ENCODE data around the gene CDHR2.

CDHR2 gene, protein sequence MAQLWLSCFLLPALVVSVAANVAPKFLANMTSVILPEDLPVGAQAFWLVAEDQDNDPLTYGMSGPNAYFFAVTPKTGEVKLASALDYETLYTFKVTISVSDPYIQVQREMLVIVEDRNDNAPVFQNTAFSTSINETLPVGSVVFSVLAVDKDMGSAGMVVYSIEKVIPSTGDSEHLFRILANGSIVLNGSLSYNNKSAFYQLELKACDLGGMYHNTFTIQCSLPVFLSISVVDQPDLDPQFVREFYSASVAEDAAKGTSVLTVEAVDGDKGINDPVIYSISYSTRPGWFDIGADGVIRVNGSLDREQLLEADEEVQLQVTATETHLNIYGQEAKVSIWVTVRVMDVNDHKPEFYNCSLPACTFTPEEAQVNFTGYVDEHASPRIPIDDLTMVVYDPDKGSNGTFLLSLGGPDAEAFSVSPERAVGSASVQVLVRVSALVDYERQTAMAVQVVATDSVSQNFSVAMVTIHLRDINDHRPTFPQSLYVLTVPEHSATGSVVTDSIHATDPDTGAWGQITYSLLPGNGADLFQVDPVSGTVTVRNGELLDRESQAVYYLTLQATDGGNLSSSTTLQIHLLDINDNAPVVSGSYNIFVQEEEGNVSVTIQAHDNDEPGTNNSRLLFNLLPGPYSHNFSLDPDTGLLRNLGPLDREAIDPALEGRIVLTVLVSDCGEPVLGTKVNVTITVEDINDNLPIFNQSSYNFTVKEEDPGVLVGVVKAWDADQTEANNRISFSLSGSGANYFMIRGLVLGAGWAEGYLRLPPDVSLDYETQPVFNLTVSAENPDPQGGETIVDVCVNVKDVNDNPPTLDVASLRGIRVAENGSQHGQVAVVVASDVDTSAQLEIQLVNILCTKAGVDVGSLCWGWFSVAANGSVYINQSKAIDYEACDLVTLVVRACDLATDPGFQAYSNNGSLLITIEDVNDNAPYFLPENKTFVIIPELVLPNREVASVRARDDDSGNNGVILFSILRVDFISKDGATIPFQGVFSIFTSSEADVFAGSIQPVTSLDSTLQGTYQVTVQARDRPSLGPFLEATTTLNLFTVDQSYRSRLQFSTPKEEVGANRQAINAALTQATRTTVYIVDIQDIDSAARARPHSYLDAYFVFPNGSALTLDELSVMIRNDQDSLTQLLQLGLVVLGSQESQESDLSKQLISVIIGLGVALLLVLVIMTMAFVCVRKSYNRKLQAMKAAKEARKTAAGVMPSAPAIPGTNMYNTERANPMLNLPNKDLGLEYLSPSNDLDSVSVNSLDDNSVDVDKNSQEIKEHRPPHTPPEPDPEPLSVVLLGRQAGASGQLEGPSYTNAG (N-terminal part only)
- 0 to 0.48 (median 0.24) reads per million in 18 experiments for total RNA-seq

DNA sequence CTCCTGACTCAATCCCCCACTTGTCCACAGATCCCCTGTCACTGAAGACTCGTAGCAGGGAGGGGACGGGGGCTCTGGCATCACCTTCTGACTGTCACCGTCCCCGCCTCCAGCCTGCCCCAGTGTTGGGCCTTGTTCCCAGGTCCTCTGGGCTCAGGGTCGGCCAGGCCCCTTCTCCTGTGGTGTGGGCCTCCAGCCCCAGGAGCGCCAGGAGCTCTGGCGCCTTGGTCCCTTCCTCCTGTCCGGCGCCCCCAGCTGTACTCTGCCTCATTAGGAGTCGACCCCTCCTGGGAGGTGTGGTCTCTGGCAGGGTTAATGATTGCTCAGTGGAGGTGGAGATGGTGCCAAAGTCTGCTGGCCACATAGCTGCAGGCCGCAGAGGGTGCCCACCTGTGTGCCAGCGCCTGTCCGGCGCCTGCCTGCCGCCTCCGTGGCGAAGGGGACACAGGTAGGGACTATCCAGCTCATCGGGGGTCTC is at the start of gene CDHR2:
TSS of gene CDHR2 (plus strand) at position 376 of the 478 bp plus-strand sequence. CDS start 16,011 bp downstream, outside the sequence.
- no peak for DNase-seq

DNA sequence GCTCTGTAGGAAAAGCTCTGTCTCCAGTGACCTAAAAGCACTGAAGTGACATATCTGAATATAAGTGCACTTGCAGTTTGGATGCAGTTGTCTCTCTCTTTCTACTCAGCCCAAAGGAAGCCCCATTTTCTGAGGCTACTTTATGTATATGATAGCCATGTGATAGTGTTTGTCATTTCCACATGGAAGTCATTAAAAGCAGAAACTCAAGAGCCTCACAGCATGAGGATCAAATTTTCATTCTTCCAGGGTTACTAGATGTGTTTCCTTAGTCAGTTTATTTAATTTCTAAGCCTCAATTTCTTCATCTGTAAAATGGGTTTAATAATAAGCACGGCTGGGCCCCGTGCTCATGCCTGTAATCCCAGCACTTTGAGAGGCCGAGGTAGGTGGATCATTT is 48.6 kb upstream of the CDHR2 start:
- no peak for DNase-seq

DNA sequence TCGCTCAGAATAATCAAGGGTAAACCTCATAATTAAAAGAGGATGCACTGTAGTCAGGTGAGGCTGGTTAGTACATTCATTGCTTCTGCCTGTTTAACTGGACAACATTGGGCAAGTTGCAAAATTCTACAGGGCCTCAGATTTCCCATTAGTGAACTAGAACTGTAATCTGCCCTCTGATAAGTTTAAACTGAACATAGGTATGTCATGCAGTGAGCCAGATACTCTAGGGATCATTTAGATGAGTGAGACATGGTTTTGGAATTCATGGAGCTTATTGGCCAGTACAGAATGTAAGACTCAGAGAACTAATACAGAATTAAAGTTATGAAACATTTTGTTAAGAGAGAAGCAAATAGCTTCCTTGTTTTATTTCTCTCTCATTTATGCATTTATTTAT is 47.8 kb upstream of the CDHR2 start:
- no peak for DNase-seq

DNA sequence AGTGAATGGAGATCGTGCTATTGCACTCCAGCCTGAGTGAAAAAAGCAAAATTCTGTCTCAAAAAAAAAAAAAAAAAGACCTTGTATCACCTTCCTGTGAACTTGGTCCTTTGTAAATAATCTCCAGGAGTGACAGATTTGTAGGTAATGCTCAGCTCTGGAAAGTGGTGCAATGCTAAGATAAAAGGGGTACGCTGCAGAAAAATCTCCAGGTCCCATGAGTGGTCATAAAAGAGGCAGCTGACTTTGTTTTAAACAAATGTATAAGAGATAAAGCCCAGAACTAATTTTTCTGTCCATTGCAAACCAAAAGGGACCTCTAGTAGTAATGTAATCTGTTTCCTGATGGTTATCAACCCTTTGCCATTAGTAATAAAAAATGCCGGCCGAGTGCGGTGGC is 45.6 kb upstream of the CDHR2 start:
- no peak for DNase-seq

DNA sequence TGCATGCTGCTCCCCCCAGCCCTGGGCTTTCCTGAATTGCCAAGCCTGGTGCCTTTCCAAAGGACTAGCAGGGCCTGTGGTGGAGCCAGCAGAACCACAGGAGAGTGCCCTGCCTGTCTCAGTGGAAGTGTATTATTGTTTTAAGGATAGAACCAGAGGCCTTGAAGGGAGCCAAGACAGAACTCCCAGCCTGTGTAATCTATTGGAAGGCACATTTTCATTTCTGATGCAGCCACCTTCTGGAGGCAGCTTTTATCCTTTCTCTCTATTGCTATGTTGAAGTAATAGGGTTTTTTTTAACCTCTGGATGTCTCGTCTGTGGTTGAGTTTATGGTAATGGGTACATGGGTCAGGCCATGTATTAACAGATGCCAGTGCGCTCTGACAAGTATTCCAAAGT is 41.2 kb upstream of the CDHR2 start:
- no peak for DNase-seq

DNA sequence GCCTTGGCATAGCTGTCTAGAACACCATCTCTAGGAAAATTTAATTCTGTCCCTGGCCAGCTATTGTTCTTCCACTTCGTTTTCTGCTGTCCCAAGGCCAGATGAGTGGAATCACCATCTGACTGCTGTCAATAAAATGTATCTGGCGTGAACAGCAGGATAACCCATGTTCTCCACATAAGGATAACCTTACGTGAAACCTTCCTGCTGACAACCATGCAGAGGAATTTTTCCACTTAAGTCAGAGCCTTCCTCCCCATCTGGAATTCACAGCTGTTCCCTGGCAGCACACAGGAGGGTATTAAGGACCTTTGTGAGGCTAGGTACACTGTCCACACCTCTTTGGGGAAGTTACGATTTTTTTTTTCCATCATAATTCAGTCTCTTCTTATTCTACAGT is 40.5 kb upstream of the CDHR2 start:
- DNase-seq, result no peak

DNA sequence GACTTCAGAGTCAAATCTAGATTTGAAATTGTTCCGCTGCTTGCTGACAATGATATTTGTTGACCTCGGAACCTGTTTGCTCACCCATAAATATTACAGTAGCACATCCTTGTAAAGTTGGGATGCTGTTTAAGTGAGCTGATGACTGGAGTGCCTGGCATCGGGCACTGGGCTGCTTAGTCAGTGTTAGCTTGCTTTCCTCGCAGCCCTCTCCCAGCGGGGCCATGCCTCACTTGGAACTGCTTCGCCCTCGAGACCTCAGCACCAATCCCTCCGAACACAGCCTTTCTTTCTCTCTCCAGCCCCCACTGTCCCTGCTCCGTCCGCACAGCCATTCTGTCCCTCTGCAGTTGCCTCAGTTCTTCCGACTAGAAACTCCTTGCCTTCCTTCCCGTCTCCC is 35.4 kb upstream of the CDHR2 start:
- no peak for DNase-seq

DNA sequence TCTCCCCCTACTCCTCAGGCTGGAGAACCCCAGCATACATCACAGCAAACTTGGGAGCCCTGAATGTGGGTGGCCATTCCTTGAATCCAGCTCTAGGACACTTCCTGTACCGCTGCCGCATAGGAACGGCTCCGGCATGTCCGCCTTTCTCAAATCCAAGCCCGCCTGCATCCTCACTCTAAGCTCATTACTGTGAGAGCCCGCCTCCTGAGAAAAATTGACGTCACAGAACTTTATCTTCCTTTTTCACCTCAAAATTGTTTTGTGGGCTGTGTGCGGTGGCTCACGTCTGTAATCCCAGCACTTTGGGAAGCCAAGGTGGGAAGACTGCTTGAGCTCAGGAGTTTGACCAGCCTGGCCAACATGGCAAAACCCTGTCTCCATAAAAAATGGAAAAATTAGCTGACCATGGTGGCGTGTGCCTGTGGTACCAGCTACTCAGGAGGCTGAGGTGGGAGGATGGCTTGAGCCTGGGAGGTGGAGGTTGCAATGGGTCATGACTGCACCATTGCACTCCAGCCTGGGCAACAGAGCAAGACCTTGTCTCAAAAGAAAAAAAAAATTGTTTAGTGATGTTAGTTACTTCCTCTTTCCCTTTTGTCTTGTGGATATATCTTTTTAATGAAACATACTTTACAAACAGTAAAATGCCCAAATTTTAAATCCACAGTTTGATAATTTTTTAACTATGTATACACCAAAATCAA is 34.7 kb upstream of the CDHR2 start:
- DNase-seq, result no peak

DNA sequence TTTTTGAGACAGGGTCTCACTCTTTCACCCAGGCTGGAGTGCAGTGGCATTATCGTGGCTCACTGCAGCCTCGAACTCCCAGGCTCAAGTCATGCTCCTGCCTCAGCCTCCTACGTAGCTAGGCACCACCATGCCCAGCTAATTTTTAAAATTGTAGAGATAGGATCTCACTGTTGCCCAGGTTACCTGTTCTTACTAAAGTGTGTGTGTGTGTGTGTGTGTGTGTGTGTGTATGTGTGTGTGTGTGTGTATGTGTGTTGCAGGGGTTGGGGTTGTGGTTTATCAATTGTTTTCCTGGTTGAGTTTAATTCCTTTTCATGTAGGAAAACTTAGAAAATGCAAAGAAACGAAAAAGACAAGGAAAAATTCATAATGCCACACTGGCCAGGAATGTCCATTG is 33.7 kb upstream of the CDHR2 start:
- no peak for DNase-seq

DNA sequence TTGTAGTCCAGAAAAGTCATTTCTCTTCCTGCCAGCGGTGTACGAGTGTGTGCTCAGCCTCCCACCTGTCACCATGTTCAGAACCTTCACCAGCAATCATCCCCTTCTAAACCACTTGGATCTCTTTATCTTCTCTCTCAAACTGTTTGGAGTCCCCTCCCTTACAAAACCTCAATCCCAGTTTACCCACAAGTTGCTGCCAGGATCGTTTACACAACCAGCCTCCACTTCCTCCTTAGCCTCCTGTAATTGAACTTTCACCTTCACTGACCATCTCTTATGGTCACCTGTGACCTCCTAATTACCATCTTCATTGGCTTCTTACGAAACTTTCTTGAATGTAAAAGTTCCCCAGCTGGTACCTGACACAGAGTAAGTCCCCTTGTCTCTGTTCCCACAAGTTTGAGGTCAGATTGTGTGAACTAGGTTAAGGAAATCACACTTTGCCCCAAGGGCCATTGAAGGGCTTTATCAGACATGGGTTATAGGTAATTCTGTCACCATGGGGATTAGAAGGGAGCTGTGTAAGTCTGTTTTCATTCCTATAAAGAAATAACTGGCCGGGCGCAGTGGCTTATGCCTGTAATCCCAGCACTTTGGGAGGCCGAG is 32.0 kb upstream of the CDHR2 start:
- DNase-seq, result no peak

DNA sequence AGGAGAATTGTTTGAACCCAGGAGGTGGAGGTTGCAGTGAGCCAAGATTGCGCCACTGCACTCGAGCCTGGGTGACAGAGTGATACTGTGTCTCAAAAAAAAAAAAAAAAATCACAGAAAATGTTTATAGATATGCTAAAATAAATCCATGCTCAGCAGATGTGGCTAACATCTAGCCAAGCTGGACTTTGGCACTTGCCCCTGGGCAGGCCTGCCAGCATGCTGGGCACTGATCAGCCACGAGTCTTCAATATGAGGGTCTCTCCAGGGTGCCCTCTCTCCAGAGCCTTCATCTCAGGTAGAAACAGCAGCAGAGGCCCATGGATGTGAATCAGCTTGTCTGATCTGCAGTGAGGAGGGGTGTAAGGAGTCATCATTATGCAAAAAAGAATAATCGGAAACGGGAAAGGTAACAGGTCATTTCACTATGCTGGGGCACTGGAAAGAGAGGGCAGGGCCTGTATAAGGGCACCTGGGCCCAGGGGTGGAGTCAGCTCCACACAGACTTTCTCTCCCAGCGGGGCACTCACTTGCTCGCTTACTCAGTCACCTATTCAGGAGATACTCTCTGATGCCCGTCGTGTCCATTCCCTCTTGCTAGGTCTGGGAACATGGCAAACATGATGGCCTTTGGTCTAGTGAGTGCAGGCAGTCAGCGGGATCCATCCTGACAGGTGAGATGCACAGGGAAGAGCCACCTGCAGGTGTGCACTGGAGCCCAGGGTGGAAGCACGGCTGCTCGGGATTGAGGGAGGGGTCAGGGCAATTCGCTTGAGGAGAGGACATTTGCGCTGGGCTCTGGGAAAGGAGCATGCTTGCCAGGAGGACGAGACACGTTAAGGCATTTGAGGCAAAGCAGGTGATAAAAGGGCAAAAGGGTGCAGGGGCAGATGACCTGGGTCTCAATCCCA is 29.1 kb upstream of the CDHR2 start:
- DNase-seq, result no peak

DNA sequence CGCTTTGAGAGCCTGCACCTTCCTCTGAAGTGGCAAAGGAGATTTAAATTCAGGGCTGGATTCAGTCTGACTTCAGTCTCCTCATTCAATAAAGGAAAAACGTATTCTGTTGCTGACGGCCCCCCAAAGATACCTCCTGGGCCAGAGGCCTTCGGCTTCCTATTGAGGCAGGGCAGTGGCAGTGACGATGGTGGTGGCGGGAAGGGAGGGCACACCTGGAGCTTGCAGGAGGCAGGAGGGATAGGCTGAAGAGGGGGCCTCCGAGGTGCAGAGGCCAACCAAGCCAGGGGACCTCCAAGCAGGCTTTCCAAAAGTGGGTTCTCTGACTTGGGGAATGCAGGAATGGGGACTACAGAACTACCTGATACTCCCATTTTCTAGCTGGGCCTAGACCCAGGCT is 27.9 kb upstream of the CDHR2 start:
- no peak for DNase-seq

DNA sequence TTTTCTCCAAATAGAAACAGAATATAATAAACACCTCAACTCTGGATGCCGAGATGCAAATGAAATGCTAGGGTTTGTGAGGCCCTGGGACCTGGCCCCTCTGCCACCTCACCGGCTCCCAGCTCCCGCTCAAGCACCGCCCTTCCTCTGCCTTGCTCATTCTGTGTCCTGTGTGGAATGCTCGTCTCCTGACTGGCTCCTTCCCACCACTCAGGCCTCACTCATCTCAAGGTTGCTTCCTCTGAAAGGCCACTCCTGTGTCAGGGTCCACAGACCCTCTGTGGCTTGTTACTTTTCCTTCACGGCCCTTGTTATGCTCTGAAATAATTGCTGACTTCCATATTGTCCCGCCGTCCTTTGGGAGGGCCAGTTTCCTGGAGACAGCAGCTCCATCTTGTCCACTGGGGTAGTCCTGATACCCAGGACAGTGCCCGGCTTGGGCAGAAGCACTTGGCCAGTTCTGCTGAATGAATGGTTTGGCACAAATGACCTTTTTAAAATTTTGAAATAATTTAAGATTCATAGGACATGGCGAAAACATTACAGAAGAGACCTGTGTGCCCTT is 27.4 kb upstream of the CDHR2 start:
- no peak for DNase-seq

DNA sequence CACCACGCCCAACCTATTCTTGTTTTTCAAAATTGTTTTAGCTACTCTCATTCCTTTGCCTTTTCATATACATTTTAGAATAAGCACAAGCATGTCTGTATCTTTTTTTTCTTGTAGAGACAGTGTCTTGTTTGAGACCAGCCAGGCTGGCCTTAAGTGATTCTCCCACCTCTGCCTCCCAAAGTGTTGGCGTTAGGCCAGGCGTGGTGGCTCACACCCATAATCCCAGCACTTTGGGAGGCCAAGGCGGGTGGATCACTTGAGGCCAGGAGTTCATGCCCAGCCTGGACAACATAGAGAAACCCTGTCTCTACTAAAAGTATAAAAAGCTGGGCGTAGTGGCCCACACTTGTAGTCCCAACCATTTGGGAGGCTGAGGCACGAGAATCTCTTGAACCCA is 25.0 kb upstream of the CDHR2 start:
- no peak for DNase-seq

DNA sequence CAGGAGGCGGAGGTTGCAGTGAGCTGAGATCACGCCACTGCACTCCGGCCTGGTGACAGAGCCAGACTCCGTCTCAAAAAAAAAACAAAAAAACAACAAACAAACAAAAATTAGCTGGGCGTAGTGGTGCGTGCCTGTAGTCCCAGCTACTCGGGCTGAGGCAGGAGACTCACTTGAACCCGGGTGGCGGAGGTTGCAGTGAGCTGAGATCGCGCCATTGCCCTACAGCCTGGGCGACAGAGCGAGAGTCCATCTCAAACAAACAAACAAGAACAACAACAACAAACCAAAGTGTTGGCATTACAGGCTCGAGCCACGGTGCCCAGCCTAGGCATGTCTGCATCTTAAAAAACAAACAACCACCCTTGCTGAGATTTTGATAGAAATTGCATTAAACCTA is 24.2 kb upstream of the CDHR2 start:
- DNase-seq, result no peak

DNA sequence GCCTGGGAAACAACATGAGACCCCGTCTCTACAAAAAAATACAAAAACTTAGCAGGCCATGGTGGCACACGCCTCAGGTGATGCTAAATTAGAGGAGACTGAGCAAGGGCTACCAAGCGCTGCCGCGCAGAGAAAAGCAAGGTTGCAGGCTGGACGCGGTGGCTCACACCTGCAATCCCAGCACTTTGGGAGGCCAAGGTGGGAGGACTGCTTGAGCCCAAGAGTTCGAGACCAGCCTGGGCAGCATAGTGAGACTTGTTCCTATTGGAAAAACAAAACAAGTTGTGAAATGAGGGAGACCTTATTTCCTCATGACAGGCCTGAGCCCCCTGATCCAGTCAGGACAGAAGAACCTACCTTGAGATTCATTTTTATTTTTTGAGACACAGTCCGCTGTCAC is 23.5 kb upstream of the CDHR2 start:
- no peak for DNase-seq

DNA sequence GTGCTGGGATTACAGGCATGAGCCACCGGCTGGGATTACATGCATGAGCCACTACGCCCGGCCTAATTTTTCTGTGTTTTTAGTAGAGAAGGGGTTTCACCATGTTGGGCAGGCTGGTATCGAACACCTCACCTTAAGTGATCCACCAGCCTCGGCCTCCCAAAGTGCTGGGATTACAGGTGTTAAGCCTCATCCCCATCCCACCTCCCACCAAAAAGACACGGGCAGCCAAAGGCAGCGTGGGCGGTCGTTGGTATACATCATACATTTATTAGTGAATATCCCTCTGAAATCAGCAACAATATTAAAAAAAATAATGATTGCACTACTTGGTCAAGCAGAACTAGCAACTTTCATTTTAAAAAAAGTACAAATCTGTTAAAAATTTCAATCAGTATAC is 22.7 kb upstream of the CDHR2 start:
- no peak for DNase-seq

DNA sequence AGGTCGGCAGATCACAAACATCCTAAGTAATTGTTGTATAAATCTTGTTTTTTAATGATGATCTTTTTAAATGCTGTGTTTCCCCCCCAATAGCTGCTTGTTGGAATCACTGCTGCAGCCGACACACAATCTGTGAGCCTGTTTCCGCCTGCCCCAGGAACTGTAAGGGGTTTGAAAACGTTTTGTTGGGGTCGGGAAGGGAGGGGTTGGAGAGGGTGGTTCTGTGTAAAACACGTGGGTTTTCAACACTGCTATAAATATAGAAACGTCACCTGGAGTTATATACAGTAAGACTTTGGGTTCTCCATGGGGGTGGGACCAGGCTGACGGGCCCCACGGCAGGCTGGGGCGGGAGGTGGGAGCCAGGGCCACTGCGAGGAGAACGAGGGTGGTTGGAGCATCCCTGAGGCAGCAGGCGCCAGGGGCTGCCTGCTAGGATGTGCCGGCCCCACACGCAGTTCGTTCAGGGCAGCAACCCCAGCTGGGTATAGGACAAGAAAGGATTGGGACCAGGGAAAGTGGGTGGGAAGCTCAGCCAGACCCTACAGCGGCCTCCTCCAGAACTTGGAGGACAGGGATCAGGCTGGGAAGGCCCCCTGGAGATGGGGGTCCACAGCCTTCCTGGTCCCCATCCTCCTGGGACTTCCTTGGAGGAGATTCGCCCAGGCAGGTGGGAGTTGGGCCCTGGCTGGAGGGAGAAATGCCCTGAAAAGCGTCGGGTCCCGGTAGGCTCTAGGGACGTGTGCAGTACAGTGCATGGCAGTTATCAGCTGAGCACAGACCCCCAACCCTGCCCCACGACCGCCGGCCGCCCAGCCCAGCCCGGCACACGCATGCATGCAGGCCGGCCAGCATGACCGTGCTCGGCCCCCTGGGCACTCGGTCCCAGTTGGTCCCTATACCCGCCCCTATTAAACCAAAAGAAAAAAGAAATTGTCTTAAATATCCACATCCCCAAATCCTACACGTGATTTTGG is 21.6 kb upstream of the CDHR2 start:
- DNase-seq, result no peak

DNA sequence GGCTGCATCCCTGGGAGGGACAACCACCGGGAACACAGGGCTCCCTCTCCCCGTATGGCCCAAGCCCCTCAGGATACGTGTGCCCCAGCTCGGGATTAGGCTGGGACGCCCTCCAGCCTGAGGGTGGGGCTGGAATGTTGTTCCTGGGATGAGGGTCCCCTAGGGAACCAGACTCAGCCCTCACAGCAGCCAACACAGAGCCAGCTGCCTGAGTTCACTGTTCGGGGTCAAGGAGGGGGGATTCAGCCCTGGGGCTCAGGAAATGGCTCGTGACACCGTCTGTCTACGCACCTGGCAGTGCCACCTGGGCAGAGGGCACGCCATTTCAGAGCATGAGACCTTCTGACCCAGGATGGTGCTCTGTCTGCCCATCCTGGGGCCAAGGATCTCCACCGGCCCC is 20.8 kb upstream of the CDHR2 start:
- DNase-seq, result no peak

All from inflammatory macrophage (primary cell).